H54 (cell line): Measurements from ENCODE around the gene GEMIN4.
"Not testable (repeated sequence)": the region's sequence is repeated elsewhere in the genome, so short reads cannot be mapped to it uniquely, and the experiment has no call there.

Source experiments
- DNase-seq: peaks from one replicate; pipeline ENCODE4 v3.0.0; 2011; ENCODE audit warnings: low spot score, mixed read lengths; ENCODE audit not compliant: insufficient read length
- FAIRE-seq: peaks from 3 replicates; lab custom pipeline; 2011; peaks lifted over from hg19 to GRCh38; lab: Jason Lieb, UNC
- POLR2A ChIP-seq: IDR thresholded peaks from 2 replicates; pipeline ENCODE4 v1.6.1; 2011; ENCODE audit warnings: low read depth, mild to moderate bottlenecking, low read length

GEMIN4 gene

DNA sequence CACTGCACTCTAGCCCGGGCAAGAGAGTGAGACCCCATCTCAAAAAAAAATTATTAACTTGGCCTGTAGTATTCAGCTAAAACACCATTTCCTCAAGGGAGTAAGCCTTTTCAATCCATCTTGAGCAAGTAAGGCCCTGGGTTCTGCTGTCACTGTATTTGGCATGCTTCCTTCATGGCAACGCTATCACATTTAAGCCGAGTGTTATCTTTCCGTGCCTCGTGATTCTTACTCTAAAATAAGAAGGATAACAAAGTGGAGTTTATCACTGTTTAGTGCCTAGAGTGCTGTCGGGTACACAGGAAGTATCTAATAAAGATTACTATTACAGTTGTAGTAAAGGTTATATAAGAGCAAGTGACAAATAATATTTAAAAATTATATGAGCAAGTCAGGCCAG, 46.2 kb downstream of the GEMIN4 start:
- FAIRE-seq (no peak), DNase-seq (no peak)
- no peak for TF ChIP-seq POLR2A

DNA sequence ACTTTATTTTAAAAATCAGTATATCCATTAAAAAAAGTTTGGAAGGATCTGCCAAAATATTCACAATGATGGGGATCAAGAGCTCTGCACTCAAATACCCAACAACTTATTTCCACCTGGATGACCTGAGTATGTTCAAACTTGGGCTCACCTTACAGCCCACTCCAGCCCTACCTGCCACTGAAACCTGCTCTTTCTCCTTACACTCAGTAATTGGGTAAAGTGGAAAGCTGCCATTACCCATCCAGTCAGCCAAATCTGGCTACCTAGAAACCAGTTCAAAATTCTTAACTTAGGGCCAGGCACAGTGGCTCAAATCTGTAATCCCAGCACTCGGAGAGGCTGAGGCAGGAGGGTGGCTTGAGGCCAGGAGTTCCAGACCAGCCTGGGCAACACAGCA, 47.1 kb downstream of the GEMIN4 start:
- TF ChIP-seq POLR2A = no peak
- FAIRE-seq (no peak), DNase-seq (no peak)

GRCh38 chr17:704111-704864, 47.8 kb downstream of the GEMIN4 start:
- DNase-seq (no peak), FAIRE-seq (no peak)
- TF ChIP-seq POLR2A = no peak

GRCh38 chr17:703081-703875, 48.8 kb downstream of the GEMIN4 start:
- no peak for TF ChIP-seq POLR2A
- FAIRE-seq = no peak
- no peak for DNase-seq

- TF ChIP-seq POLR2A = no peak
- FAIRE-seq (no peak), DNase-seq (no peak)
These were observed 51.5 kb downstream of the GEMIN4 start for GRCh38 chr17:700504-701094.

GRCh38 chr17:699345-699744, 52.7 kb downstream of the GEMIN4 start:
- FAIRE-seq = no peak
- TF ChIP-seq POLR2A = no peak
- no peak for DNase-seq

- not testable (repeated sequence) for FAIRE-seq, DNase-seq
These were observed 54.0 kb downstream of the GEMIN4 start for GRCh38 chr17:698096-698495.

- no peak for FAIRE-seq
- DNase-seq = no peak
- no peak for TF ChIP-seq POLR2A
These were observed 54.4 kb downstream of the GEMIN4 start for GRCh38 chr17:697682-698081.

GRCh38 chr17:696369-696768, 55.7 kb downstream of the GEMIN4 start:
- no peak for TF ChIP-seq POLR2A
- no peak for FAIRE-seq
- DNase-seq = no peak
